Uterus (tissue), 4 donors: ENCODE results near the gene GSK3B. TPM values are rescaled to one million over a fixed set of nuclear protein-coding genes. Genes with fewer than 3 reads are reported as not detected.

Source experiments
- DNase-seq, 2 donors: peaks; one replicate each; pipeline ENCODE4 v3.0.0-alpha.2; 2019 to 2020
- H3K27ac ChIP-seq, 2 donors: fragments of 200-600 bp; sonication (generic); 1 replicate in 1 of 2; 2 replicates in 1 of 2; pipeline ENCODE4 v1.5.1; 2016 to 2018
- H3K27me3 ChIP-seq, 2 donors: fragments of 200-600 bp; sonication (generic); one replicate each; pipeline ENCODE4 v1.5.1; 2018 to 2019; ENCODE audit warnings: control low read depth in 1 of 2
- H3K36me3 ChIP-seq, 2 donors: fragments of 200-600 bp; sonication (generic); one replicate each; pipeline ENCODE4 v1.5.1; 2019; ENCODE audit warnings: control low read depth in 1 of 2
- H3K4me1 ChIP-seq, 2 donors: fragments of 200-600 bp; sonication (generic); one replicate each; pipeline ENCODE4 v1.5.1; 2018 to 2019; ENCODE audit warnings: control low read depth in 1 of 2
- H3K4me3 ChIP-seq, 2 donors: fragments of 200-600 bp; sonication (generic); 1 replicate in 1 of 2; 2 replicates in 1 of 2; pipeline ENCODE4 v1.5.1; 2018 to 2019; ENCODE audit warnings: mild to moderate bottlenecking in 1 of 2
- H3K9me3 ChIP-seq, 2 donors: fragments of 200-600 bp; sonication (generic); one replicate each; pipeline ENCODE4 v1.5.1; 2019; ENCODE audit warnings: control low read depth in 1 of 2
- CTCF ChIP-seq, 4 experiments: fragments of 200-600 bp in 2 of 4; fragments of 450-650 bp in 2 of 4; sonication (generic) in 2 of 4; IDR thresholded peaks; one replicate each; pipeline ENCODE4 v1.5.1; 2016 to 2019; ENCODE audit warnings: antibody characterized with exemption in 4 of 4, mild to moderate bottlenecking in 2 of 4, moderate library complexity in 1 of 4
- POLR2A ChIP-seq, 2 donors: fragments of 450-650 bp; IDR thresholded peaks; one replicate each; pipeline ENCODE4 v1.6.1; 2016; ENCODE audit warnings: antibody characterized with exemption in 2 of 2, mild to moderate bottlenecking in 1 of 2, moderate library complexity in 1 of 2
- intact Hi-C: fragments of 100-400 bp; cut with DNase I; formaldehyde crosslinking; loops from one replicate; pipeline ENCODE4 v1.15.1; 2023; ENCODE audit warnings: low total_unique reads
- total RNA-seq, 4 donors: library from RNA; depleted of rRNA in 3 of 4; stranded (reverse); fragments of >200 nt in 3 of 4; gene quantifications; one replicate each; pipeline versions ENCODE4 v1.1.0 to v1.2.4, GENCODE V29; 2014 to 2023
- donor health status: DM: yes; HTN: yes; CAD: no.

Gene GSK3B
- total RNA-seq, 4 donors from 2014 or later = 13.5 to 53.8 (median 31.3) TPM

- peaks cover 0 to under 1% of the 10 kb centered on the region in 2 donors for H3K4me1 ChIP-seq
Measured at GRCh38 chr3:120070263-120070981, 23.8 kb downstream of the GSK3B start.

GRCh38 chr3:120067083-120067482 is 27.2 kb downstream of the GSK3B start:
- Histone ChIP-seq H3K27me3 (no peaks in the 10 kb centered on the region), H3K27ac (no peak overlapping the region), H3K4me1 (no peaks in the 10 kb centered on the region), H3K4me3 (no peak overlapping the region), H3K36me3 (no peaks in the 10 kb centered on the region), H3K9me3 (no peaks in the 10 kb centered on the region)
- no peak for DNase-seq
- TF ChIP-seq CTCF (IDR thresholded peaks at IDR 0.05) (no peak), POLR2A (IDR thresholded peaks at IDR 0.05) (no peak)
- intact Hi-C loops = no loop called here

More at GRCh38 chr3:120070263-120070981, 23.8 kb downstream of the GSK3B start:
- intact Hi-C loops = no loop called here
- DNase-seq = no peak
- Histone ChIP-seq H3K9me3 (no peaks in the 10 kb centered on the region), H3K4me3 (no peak overlapping the region), H3K36me3 (no peaks in the 10 kb centered on the region), H3K27ac (no peak overlapping the region), H3K27me3 (peaks cover 0 to 4% of the 10 kb centered on the region in 2 donors)
- no peak for TF ChIP-seq POLR2A (IDR thresholded peaks at IDR 0.05)
- no peak for TF ChIP-seq CTCF (IDR thresholded peaks at IDR 0.05)

- H3K4me3 ChIP-seq = no peak overlapping the region
- H3K4me1 ChIP-seq = no peaks in the 10 kb centered on the region
- H3K27me3 ChIP-seq = no peaks in the 10 kb centered on the region
- H3K9me3 ChIP-seq = no peaks in the 10 kb centered on the region
- TF ChIP-seq CTCF (IDR thresholded peaks at IDR 0.05) (no peak), POLR2A (IDR thresholded peaks at IDR 0.05) (no peak)
- intact Hi-C loops = no loop called here
- DNase-seq = no peak
- H3K36me3 ChIP-seq = no peaks in the 10 kb centered on the region
- no peak overlapping the region for H3K27ac ChIP-seq
Measured at GRCh38 chr3:120066634-120067033, 27.6 kb downstream of the GSK3B start.

- Histone ChIP-seq H3K4me1 (no peaks in the 10 kb centered on the region), H3K4me3 (no peak overlapping the region), H3K27me3 (no peaks in the 10 kb centered on the region), H3K36me3 (no peaks in the 10 kb centered on the region), H3K9me3 (no peaks in the 10 kb centered on the region), H3K27ac (no peak overlapping the region)
- intact Hi-C loops = no loop called here
- no peak for TF ChIP-seq POLR2A (IDR thresholded peaks at IDR 0.05)
- no peak for TF ChIP-seq CTCF (IDR thresholded peaks at IDR 0.05)
- DNase-seq = no peak
Measured at GRCh38 chr3:120064641-120065040, 29.6 kb downstream of the GSK3B start.

GRCh38 chr3:120062474-120062873 is 31.8 kb downstream of the GSK3B start:
- H3K4me1 ChIP-seq = no peaks in the 10 kb centered on the region
- no peaks in the 10 kb centered on the region for H3K36me3 ChIP-seq
- TF ChIP-seq POLR2A (IDR thresholded peaks at IDR 0.05) = no peak
- TF ChIP-seq CTCF (IDR thresholded peaks at IDR 0.05) = no peak
- no peaks in the 10 kb centered on the region for H3K27me3 ChIP-seq
- no peak overlapping the region for H3K4me3 ChIP-seq
- H3K27ac ChIP-seq = no peak overlapping the region
- no peak for DNase-seq
- intact Hi-C loops = no loop called here
- H3K9me3 ChIP-seq = no peaks in the 10 kb centered on the region
